HCT116 (cell line): ENCODE measurements around the gene IGF2. TPM values are rescaled to one million over a fixed set of nuclear protein-coding genes. Genes with fewer than 3 reads are reported as not detected.

Source experiments
- ATAC-seq: fragments of 200-7000 bp; cut with Tn5 transposase; 2 replicates; pipeline ENCODE4 v1.9.1; 2020; ENCODE audit warnings: mild to moderate bottlenecking, moderate library complexity
- BruUV-seq: library from RNA; stranded (reverse); fragments of 400-500 nt; replicated peaks from 2 replicates; lab custom pipeline; 2021; lab: Mats Ljungman, UMichigan
- CTCF ChIA-PET: fragments of 300-600 bp; sonication (Branson Sonifier 250); formaldehyde crosslinking; loops from one replicate; lab custom pipeline; 2021; ENCODE audit warnings: antibody characterized with exemption; lab: Charles Lee
- POLR2A ChIA-PET: fragments of 300-600, 350-600 bp; sonication (Branson Sonifier 250); formaldehyde crosslinking; loops from one replicate; lab custom pipeline; 2021; ENCODE audit warnings: antibody characterized with exemption; lab: Charles Lee
- RAD21 ChIA-PET, 2 experiments: fragments of 300-600 bp; sonication (Branson Sonifier 250); formaldehyde crosslinking; loops; one replicate each; lab custom pipeline; 2023; ENCODE audit warnings: low total read pairs in 2 of 2; ENCODE audit not compliant: uncharacterized antibody in 2 of 2, unreplicated experiment in 2 of 2, low non-redundant PET in 1 of 2; lab: Charles Lee
- DNase-seq: peaks from one replicate; pipeline ENCODE4 v3.0.0-alpha.2; 2010; ENCODE audit warnings: low read depth, low spot score
- H2AFZ ChIP-seq: fragments of 200-600 bp; shearing (Covaris generic), sonication (generic); 2 replicates; pipeline ENCODE4 v1.6.1; 2017; ENCODE audit warnings: low read depth, mixed run types, mixed read lengths, antibody characterized with exemption, low read length; ENCODE audit not compliant: poor library complexity, severe bottlenecking
- H3K27ac ChIP-seq: 2 replicates; pipeline ENCODE4 v1.5.1; 2012; ENCODE audit warnings: low read depth, low read length
- H3K27me3 ChIP-seq: fragments of 200-600 bp; sonication (generic); 2 replicates; pipeline ENCODE4 v1.6.1; 2016; ENCODE audit warnings: mixed run types, low read length, mixed read lengths; ENCODE audit not compliant: insufficient read depth
- H3K36me3 ChIP-seq, 2 experiments: fragments of 200-500 bp in 1 of 2; fragments of 200-600 bp in 1 of 2; sonication (Bioruptor generic) in 1 of 2; sonication (generic) in 1 of 2; 2 replicates each; pipeline versions ENCODE4 v1.5.1 to v1.6.1; 2014 to 2016; ENCODE audit warnings: low read length in 2 of 2, inconsistent platforms in 1 of 2, mixed read lengths in 1 of 2, mixed run types in 1 of 2; ENCODE audit not compliant: insufficient read depth in 2 of 2, control insufficient read depth in 1 of 2
- H3K4me1 ChIP-seq, 2 experiments: fragments of 200-600 bp in 1 of 2; sonication (generic) in 1 of 2; 2 replicates each; pipeline versions ENCODE4 v1.5.1 to v1.6.1; 2012 to 2017; ENCODE audit warnings: low read length in 2 of 2, inconsistent platforms in 1 of 2, mild to moderate bottlenecking in 1 of 2, mixed read lengths in 1 of 2, mixed run types in 1 of 2, moderate library complexity in 1 of 2; ENCODE audit not compliant: insufficient read depth in 2 of 2, control insufficient read depth in 1 of 2
- H3K4me2 ChIP-seq: fragments of 200-600 bp; sonication (generic); 2 replicates; pipeline ENCODE4 v1.6.1; 2017; ENCODE audit warnings: mixed run types, low read length, mixed read lengths
- H3K4me3 ChIP-seq, 2 experiments: fragments of 200-600 bp in 1 of 2; sonication (generic) in 1 of 2; replicated peaks in 1 of 2; 2 replicates each; pipeline ENCODE4 v1.5.1; 2011 to 2016; ENCODE audit warnings: low read length in 2 of 2, control low read depth in 1 of 2, low read depth in 1 of 2, mild to moderate bottlenecking in 1 of 2, mixed read lengths in 1 of 2, mixed run types in 1 of 2
- H3K79me2 ChIP-seq: fragments of 200-600 bp; sonication (generic); 2 replicates; pipeline ENCODE4 v1.6.1; 2017; ENCODE audit warnings: mild to moderate bottlenecking, mixed run types, low read length, moderate library complexity, mixed read lengths; ENCODE audit not compliant: insufficient read depth
- H3K9ac ChIP-seq: fragments of 200-600 bp; sonication (generic); 2 replicates; pipeline ENCODE4 v1.6.1; 2016; ENCODE audit warnings: low read length, mixed read lengths
- H3K9me2 ChIP-seq: fragments of 200-600 bp; sonication (generic), shearing (Covaris generic); 2 replicates; pipeline ENCODE4 v1.6.1; 2017; ENCODE audit warnings: mixed run types, mild to moderate bottlenecking, moderate library complexity; ENCODE audit not compliant: insufficient read depth
- H3K9me3 ChIP-seq, 2 experiments: fragments of 200-500 bp in 1 of 2; fragments of 200-600 bp in 1 of 2; sonication (Bioruptor generic) in 1 of 2; sonication (generic) in 1 of 2; 2 replicates each; pipeline ENCODE4 v1.6.1; 2014 to 2017; ENCODE audit warnings: low read length in 2 of 2, mixed read lengths in 2 of 2, inconsistent platforms in 1 of 2, low read depth in 1 of 2, mild to moderate bottlenecking in 1 of 2, mixed run types in 1 of 2, moderate library complexity in 1 of 2; ENCODE audit not compliant: control insufficient read depth in 1 of 2, insufficient read depth in 1 of 2
- H4K20me1 ChIP-seq: fragments of 200-600 bp; sonication (generic), shearing (Covaris generic); 2 replicates; pipeline ENCODE4 v1.6.1; 2017; ENCODE audit warnings: mixed run types, mild to moderate bottlenecking, moderate library complexity; ENCODE audit not compliant: insufficient read depth
- CBX3 ChIP-seq: IDR thresholded peaks from 2 replicates; pipeline ENCODE4 v1.6.1; 2012; ENCODE audit warnings: low read depth
- CEBPB ChIP-seq: IDR thresholded peaks from 2 replicates; pipeline ENCODE4 v1.6.1; 2012; ENCODE audit warnings: low read depth
- EZH2 ChIP-seq: fragments of 200-600 bp; sonication (generic); IDR thresholded peaks from 2 replicates; pipeline ENCODE4 v1.6.1; 2017; ENCODE audit warnings: antibody characterized with exemption, mixed run types
- EZH2phosphoT487 ChIP-seq: fragments of 200-600 bp; IDR thresholded peaks from 2 replicates; pipeline ENCODE4 v1.6.1; 2018; ENCODE audit warnings: antibody characterized with exemption, borderline replicate concordance
- POLR2A ChIP-seq: IDR thresholded peaks from 2 replicates; pipeline ENCODE4 v1.7.0; 2011; ENCODE audit warnings: borderline replicate concordance; ENCODE audit not compliant: insufficient read depth, insufficient read length; ENCODE audit errors: extremely low read depth
- REST ChIP-seq: IDR thresholded peaks from 2 replicates; pipeline ENCODE4 v1.6.1; 2012; ENCODE audit warnings: low read depth
- SIN3A ChIP-seq: IDR thresholded peaks from 2 replicates; pipeline ENCODE4 v1.6.1; 2012; ENCODE audit warnings: low read depth
- SRF ChIP-seq: IDR thresholded peaks from 2 replicates; pipeline ENCODE4 v1.6.1; 2012; ENCODE audit warnings: low read depth
- YY1 ChIP-seq: IDR thresholded peaks from 2 replicates; pipeline ENCODE4 v1.6.1; 2011; ENCODE audit warnings: low read length, low read depth, moderate library complexity, mild to moderate bottlenecking; ENCODE audit not compliant: insufficient replicate concordance; ENCODE audit errors: extremely low read depth
- intact Hi-C: fragments of 100-400 bp; cut with micrococcal nuclease; formaldehyde crosslinking; loops from 2 replicates; pipeline ENCODE4 v1.10.0; 2022
- total RNA-seq: library from RNA; stranded (reverse); gene quantifications from one replicate; pipeline ENCODE4 v1.2.1, GENCODE V29; 2021; ENCODE audit not compliant: unreplicated experiment

Gene IGF2
- total RNA-seq, 1 experiment from 2014 or later: 17.9 TPM

DNA sequence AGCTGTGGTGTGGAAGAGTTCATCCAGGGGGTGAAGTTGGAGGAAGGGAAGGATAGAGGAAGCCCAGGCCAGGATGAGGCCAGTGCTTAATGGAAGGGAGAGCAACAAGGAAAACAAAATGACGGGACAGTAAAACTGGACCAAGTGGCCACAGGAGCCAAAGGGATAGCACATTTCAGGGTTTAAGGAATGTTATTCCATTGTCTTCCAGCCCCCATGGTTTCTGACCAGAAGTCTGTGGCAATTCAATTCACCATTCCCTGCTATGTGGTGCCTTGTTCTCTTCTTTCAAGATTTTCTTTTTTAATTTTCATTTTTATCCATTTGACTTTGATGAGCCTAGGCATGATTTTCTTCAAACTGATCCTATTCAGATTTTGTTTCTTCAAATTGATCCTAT lies 22.5 kb downstream of the IGF2 start:
- BruUV-seq: no TSS peak
- no peaks in the 10 kb centered on the region for H3K9me2 ChIP-seq

More for the DNA sequence above, 22.5 kb downstream of the IGF2 start:
- peaks cover 6 to 8% of the 10 kb centered on the region in 2 experiments; a peak in 2 of 4 replicates for H3K9me3 ChIP-seq
- no peak overlapping the region for H3K4me2 ChIP-seq
- no peaks in the 10 kb centered on the region for H4K20me1 ChIP-seq
- ChIA-PET POLR2A (no interaction called here), RAD21 (no interaction called here), CTCF (no interaction called here)
- DNase-seq: no peak
- no peak overlapping the region for H2AFZ ChIP-seq
- H3K9ac ChIP-seq: no peak overlapping the region
- no peak overlapping the region for H3K27ac ChIP-seq
- intact Hi-C loops: no loop called here
- H3K36me3 ChIP-seq: no peaks in the 10 kb centered on the region
- no peaks in the 10 kb centered on the region for H3K4me1 ChIP-seq
- no peak overlapping the region for H3K4me3 ChIP-seq
- TF ChIP-seq CBX3 (peak; percentile 71; the same call in 1 of the 2 replicates), REST (no peak), SIN3A (no peak), CEBPB (no peak), EZH2phosphoT487 (no peak), SRF (no peak), YY1 (no peak), POLR2A (no peak), EZH2 (no peak)
- ATAC-seq: no peak
- H3K79me2 ChIP-seq: no peaks in the 10 kb centered on the region
- H3K27me3 ChIP-seq: no peaks in the 10 kb centered on the region
